Left kidney (tissue), 2 donors: Measurements from ENCODE around the gene HS3ST5. TPM values are rescaled to one million over a fixed set of nuclear protein-coding genes. Genes with fewer than 3 reads are reported as not detected.
"Not testable (repeated sequence)": the region's sequence is repeated elsewhere in the genome, so short reads cannot be mapped to it uniquely, and the experiment has no call there.

Experiments used
- DNase-seq: peaks from one replicate; pipeline ENCODE4 v3.0.0-alpha.2; 2013
- polyA plus RNA-seq: library from polyadenylated mRNA; unstranded; fragments of 120-200 nt; gene quantifications from one replicate; pipeline ENCODE4 v1.2.1, GENCODE V29; 2013; ENCODE audit not compliant: insufficient read length

The HS3ST5 gene
- polyA plus RNA-seq, 1 donor, result 1.4 TPM

DNA sequence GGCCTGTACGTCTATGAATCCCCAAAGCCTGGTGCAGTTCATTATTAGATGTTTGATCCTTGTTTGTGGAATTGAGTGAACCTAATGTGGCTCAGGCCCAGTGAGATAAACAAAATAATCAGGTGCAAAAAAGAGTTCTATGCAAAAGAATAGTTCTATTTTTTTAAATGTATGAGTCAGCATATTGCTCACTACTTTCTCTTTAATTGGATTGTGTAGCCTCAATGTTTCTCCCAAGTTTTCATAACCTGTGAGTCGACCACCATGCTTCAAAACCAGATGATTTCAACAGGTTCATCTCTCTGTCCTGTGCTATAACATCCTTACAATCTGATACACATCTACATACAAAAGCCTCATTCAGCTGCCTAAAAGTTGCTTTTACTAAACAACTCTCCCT, 255.3 kb downstream of the HS3ST5 start:
- DNase-seq, result no peak

DNA sequence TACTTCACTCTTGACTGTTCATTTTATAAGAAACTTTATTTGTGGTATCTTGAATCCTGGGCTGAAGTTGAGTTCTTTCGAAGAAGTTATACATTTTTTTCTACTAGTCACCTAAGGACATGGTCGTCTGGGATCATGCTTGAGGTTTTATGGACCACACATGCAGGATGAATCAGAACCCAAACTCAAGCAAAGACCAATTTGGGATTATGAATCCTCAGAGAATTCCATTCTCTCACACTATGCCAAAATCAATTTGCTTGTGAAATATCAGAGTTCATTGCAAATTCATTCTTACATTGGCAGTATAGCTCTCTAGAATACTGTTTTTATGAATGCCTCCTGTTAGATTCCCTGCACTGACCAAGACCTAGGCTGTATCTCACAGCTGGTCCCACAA, 257.6 kb downstream of the HS3ST5 start:
- DNase-seq, result no peak

DNA sequence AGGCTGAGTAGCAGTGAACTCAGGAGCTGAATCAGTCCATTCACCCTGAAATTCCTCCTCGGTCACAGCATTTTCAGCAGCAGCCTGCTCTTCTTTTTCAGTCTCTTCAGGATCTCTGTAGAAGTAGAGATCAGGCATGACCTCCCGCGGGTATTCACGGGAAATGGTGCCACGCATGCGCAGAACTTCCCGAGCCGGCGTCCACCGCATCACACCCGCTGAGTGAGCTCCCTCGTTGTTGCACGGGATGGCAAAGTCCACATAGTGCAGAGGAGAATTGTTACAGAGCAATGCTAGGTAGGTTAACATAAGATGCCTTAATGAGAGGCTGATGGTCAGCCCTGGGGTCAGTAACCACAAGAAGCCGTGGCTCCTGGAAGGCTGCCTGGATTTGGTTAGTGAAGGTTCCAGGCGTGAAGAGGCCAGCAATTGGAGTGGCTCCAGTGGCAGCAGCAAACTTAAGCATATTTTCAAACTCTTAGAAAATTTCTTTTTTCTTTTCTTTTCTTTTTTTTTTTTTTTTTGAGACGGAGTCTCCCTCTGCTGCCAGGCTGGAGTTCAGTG, 258.4 kb downstream of the HS3ST5 start:
- DNase-seq, result no peak

DNA sequence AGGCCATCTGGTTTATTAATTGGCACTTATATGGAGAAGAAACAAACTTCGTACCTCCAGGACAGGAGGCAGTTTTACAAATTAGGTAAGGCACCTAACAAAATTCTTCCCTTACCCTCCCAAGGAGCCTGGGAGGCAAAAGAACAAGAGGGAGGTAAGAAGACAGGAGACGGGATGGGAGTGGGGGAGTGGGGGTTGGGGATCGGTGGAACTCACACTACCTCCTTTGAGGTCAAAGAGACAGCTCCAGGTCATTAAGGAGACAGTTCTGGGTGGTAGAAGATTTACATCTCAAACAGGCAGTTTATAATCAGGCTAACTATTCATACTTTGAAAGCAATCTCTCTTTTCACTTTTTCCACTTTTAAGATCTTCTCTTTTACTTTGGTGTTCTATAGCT, 259.6 kb downstream of the HS3ST5 start:
- DNase-seq, result no peak

DNA sequence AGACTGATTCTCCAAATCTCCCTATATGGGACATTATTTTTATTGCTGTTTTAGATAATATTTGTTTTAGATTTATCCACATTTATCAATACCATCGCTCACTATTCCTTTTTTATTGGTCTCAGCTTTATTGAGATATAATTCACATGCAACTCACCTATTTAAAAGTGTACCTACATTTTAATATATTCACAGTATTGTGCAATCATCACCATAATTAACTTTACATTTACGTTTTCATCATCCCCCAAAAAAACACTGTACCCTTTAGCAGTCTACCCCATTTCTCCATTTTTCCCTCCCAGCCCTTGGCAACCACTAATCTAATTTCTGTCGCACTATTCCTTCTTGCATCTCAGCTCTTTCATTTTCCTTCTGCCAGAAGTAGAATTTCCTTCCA, 261.1 kb downstream of the HS3ST5 start:
- DNase-seq, result no peak

DNA sequence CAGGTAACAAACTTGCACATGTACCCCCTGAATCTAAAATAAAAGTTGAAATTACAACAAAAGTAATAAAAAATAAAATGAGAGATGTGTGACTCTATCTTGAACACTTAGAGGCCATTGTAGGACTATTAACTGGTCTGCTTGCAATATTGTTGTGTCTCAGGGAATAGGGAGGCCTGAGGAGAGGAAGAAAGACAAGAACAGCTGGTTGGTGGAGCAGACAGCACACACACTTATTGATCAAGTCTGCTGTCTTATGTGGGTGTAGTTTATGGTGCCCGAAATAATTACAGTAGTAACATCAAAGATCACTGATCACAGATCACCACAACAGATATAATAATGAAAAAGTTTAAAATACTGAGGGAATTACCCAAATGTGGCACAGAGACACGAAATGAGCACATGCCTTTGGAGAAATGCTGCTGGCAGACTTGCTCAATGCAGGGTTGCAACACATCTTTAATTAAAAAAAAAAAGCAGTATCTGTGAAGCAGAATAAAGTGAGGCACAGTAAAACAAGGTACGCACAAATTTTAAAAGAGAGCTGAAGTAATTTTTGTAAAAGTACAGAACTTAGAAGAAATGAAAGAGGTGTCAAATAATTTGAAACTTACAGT, 261.8 kb downstream of the HS3ST5 start:
- no peak for DNase-seq

DNA sequence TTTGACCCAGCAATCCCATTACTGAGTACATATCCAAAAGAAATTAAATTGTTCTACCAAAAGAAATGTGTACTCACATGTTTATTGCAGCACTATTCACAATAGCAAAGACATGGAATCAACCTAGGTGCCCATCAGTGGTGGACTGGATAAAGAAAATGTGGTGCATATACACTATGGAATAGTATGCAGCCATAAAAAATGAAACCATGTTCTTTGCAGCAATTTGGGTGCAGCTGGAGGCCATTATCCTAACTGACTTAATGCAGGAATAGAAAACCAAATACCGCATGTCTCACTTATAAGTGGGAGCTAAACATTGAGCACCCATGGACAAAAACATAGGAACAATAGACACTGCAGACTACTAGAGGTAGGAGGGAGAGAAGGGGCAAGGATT, 262.4 kb downstream of the HS3ST5 start:
- not testable (repeated sequence) for DNase-seq

DNA sequence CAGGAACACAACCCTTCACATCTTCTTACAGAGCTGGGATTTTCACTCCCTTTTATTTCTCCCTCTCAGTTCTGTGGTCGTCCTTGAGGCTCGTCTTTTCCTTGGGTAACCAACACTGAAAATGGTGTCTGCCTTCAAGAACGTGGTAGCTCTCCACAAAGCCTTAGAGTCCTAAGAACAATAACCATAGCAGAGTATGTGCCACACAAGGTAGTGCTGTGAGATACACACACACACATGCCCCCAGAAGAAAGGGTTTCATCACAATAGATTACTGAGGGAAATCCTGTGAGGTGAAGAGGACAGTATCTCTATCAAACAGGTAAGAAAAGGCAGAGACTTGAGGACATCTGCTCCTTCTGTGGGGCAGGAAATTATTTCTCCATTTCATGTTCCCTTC, 267.0 kb downstream of the HS3ST5 start:
- no peak for DNase-seq

DNA sequence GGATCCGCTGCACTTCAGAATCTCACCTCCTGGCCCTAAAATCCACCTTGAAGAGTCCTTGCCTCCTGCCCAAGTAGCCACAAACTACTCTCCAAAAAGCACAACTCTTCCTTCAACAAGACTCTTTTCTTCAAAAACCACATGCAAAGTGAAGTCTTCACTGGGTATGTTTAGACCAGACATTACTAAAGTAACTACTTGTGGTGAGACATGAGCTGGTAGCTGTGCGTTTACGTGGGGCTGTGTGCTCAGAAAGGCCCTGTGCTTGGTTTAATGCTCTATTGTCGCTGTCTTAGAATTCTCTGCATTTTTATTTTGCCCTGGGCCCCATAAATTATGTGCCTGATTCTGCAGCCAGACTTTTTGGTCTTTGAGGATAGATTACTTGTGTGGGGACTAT, 267.5 kb downstream of the HS3ST5 start:
- no peak for DNase-seq

DNA sequence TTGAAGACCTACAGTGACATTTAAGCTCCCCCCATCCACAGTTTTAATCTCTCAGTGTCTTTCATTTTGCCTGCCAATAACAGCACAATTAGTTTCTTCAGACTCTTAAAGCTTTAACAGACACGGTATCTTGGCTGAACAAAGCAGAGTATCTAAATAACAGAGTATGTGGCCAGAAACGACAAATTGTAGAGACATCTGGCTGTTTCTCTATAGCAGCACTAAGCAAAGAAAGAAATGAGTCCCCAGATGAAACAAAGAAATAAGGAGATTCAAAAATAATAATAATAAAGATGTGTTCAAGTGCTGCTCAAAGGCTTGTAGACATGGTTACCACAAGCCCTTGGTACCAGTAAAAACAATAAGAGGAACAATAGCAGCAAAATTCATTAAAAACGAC, 274.1 kb downstream of the HS3ST5 start:
- DNase-seq, result no peak

DNA sequence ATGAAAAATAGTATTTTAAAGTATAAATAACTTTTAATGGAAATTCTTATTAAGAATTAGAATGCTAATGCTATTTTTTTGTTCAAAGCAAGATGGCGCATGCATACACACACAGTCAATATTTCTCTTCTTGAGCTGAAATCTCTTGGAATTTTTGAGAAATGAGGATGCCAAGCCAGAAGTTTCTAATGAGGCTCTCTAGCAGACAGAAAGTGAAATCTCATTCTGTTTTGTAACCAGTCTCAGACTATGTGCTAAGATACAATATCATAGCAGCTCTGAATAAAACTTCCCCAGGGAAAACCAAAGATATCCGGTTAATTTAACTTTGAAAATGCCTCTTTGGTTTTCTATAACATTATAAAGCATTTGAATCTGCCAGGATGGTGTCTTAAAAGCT, 274.7 kb downstream of the HS3ST5 start:
- DNase-seq, result no peak

DNA sequence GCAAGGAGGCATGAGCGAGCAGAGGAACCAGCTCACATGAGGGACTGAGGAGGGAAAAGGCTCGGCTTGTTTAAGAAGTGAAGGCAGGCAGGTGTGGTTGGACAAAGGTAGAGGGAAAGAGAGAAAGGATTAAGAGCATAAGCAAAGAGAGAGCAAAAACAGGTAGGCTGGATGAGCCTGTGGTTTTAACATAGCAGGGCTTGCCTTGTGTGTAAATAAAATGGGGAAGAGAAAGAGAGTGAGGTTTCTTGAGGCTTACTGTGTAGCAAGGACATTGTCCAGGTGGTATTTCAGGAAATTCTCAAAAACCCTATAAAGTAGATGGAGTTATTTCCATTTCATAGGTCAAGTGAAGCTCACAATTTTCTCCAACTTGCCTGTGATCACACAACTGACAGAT, 278.0 kb downstream of the HS3ST5 start:
- no peak for DNase-seq

DNA sequence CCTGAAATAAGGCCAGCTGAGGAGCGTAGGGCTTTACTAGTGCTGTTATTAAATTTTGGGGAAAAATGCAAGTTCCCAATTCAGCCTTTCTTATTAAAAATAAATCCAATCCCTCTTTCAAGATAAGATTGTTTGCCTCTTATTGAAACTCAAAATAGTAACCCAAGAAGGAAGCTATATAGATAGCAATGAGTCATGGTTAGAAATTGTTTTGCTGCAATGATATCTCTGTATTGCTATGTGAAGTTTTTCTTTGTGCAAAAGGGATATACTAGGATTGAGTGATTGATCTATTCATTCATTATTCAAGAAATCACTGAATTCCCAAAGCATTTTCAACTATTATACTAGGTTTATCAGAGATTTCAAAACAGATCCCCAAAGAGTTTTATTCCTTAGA, 278.9 kb downstream of the HS3ST5 start:
- DNase-seq, result no peak

DNA sequence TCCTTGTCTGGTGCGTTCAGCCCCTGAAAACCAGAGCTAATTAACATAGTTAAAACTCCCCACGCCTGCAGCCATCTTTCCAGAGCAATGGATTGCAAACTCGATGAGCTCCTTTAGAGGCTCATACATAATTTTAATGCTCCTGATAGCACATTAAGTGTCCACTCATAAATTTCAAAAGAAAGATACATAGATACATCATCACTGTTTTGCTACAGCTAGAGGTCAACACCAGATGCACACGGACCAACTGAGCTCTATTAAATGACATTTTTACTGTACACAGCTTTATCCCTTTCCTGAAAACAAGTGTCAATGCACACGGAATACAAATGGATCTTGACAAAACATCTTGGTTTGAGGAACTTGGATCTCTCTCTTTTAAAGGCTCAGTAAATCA, 280.6 kb downstream of the HS3ST5 start:
- DNase-seq, result no peak

DNA sequence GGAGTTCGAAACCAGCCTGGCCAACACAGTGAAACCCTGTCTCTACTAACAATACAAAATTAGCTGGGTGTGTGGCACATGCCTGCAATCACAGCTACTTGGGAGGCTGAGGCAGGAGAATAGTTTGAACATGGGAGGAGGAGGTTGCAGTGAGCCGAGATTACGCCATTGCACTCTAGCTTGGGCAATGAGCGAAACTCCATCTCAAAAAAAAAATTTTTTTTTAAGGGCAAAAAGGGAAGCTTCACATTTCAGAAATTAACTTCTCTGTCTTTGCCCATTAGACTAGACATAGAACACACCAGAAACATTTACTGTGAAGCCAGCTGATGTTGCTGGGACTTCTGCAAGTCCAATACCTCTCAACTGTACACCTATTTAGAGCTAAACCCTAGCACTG, 281.1 kb downstream of the HS3ST5 start:
- no peak for DNase-seq

DNA sequence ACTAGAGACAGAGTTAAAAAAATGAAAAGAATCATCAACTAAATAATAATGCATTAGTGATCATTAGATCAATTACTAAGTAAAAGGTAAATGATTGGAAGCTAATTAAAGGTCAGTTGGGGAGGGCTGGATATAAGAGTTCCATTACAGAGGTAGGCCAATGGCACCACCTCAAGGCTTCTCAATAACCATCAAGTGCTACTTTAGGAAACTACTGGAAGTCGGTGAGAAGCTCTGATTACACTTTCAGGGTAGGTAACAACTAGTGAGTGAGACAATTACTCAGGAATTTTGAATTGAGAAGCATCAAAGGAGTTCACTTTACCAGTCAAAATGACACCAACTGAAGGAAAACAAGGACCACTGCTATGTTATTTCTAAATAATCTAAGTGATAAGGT, 281.7 kb downstream of the HS3ST5 start:
- DNase-seq, result no peak

DNA sequence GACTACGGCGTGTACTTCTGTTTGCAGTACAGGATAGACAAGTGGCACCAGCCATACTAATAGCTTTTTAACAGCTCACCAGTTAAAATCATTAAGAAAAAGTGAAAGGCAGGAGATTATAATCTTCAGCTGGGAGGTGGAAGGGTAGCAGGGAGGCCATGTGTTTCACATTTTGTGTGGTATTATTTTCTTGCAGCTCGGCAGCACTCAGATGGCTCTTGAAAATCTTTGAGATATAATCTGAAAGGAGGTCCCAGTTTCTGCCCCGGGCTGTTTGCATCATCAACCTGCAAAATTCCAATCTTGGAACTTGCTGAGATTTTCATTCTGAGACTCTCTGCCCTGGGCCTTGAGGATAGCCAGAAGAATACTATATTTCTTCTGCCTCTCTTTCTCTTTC, 284.4 kb downstream of the HS3ST5 start:
- DNase-seq, result no peak

DNA sequence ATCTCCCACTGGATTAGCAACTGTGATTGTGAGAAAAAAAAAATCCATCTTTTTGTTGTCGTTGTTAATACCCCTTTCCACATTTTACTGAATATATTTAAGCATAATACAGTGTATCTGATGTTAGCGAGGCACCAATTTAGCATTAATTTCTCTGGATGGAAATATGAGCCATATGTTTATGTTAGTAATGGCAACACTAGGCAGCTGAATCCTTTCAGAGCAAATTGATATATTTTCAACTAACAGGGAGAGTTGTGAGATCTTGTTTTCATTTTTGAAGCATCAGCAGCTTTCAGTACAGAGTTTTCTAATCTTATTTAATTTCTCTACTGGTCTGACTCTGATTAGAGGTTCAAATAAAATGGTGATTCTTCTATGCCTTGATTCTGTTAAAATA, 287.1 kb downstream of the HS3ST5 start:
- peak; percentile 2 for DNase-seq

DNA sequence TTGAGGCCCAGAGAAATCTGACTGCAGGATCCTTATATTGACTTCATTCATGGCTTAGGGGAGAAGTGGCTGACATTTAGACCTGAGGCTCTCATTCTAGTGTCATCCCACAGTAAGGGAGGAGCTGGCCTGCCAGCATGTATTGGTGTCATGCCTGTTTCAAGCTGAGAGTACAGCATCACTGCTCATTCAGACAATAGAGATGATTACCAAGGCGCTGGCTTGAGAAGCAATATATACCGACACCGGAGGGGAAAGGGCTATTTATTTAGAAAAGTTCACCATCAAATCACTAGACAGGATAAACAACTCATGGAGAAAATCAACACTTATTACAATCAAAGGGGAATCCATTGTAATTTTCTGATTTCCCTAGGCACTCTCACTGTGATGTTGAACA, 287.5 kb downstream of the HS3ST5 start:
- no peak for DNase-seq

DNA sequence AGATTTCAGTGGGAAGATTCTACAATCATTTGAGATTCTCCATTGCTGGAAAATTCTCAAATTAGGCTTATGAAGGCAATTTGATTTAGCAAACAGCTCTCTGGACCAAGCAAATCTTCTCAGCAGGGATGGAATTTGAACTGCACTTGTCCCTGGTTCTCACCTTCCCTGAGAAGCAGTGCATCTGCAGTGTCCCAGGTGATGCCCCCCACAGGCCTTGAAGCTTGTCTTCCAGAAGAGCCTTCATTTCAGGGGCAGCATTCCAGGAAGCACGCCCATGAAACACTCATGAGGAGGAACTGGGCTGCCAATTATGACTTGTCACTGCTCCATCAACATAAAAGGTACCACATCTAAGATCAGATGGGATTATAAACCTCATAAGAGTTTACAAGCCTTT, 289.0 kb downstream of the HS3ST5 start:
- no peak for DNase-seq

DNA sequence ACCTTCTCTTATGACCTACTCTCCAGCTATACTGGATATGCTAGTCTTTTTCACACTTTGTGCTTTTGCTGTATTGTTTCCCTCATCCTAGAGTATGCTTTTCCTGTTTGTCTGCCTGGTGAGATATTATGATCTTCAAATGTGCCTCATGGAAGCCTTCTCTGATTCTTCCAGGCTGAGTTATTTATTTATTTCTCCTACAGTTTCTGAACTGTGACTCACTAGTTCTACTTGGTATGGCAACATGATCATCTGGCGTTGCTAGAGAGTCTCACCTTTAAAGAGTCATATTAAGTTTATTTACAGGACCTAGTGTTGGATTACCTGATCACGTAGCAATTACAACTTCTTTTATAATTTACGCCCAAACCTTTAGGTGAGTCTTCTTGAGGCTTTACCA, 290.7 kb downstream of the HS3ST5 start:
- no peak for DNase-seq

DNA sequence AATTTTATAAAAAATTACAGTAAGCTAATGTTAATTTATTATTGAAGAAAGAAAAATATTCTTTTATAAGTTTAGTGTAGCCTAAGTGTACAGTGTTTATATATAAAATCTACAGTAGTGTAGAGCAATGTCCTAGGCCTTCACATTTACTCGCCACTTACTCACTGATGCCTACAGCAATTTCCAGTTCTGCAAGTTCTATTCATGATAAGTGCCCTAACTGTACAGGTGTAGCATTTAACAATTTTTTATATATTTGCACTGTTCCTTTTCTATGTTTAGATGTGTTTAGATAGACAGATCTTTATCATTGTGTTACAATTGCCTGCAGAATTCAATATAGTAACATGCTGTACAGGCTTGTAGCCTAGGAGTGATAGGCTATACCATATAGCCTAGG, 291.8 kb downstream of the HS3ST5 start:
- no peak for DNase-seq

DNA sequence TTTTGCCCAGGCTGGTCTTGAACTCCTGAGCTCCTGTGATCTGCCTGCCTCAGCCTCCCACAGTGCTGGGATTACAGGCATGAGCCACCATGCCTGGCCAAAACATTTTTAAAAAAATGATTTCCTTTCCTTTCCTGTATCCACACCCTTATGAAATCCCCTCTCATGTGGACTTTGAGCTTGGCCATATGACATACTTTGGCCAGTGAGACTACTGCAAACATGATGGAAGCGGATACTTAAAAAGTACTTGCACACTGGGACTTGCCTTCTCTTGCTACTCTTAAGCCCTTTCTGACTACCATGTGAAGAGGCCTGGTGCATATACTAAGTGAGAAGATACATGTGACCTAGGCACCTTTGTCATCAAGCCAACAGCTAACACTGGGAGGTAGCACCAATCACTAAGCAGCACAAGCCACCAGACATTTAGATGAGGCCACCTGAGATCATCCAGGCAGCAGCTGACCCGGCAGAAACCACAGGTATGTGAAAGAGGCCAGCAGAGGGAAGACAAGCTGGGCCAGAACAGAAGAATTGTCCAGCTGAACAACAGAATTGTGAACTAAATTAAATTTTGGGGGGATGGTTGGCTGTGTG, 293.4 kb downstream of the HS3ST5 start:
- no peak for DNase-seq

DNA sequence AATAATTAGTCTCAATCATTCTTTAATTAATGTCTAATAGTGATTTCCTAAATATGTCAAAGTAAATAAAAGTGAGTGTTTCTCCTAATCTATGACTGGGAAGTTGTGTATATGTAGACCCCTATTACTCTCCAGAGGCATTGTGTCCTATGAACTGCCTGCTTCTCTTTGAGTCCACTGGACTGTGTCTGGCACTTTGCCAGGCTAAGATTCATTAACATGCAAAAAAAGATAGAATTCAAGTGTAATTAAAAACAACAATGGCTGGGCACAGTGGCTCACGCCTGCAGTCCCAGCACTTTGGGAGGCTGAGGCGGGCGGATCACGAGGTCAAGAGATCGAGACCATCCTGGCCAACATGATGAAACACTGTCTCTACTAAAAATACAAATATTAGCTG, 298.3 kb downstream of the HS3ST5 start:
- not testable (repeated sequence) for DNase-seq
